ENCODE results near the gene ZHX3.

- TF ChIP-seq CTCF (conservative IDR thresholded peaks at IDR 0.05; ENCODE audit: low read length) (no peak), EZH2phosphoT487 (IDR thresholded peaks at IDR 0.05; ENCODE audit: borderline replicate concordance) (no peak)
Measured at GRCh38 chr20:41276317-41276751, 41.2 kb downstream of the ZHX3 start.
